ENCODE measurements around the gene FAM193B.
A peak's percentile ranks its signal among the peaks of the same experiment; 100 is the strongest.

Gene FAM193B

DNA sequence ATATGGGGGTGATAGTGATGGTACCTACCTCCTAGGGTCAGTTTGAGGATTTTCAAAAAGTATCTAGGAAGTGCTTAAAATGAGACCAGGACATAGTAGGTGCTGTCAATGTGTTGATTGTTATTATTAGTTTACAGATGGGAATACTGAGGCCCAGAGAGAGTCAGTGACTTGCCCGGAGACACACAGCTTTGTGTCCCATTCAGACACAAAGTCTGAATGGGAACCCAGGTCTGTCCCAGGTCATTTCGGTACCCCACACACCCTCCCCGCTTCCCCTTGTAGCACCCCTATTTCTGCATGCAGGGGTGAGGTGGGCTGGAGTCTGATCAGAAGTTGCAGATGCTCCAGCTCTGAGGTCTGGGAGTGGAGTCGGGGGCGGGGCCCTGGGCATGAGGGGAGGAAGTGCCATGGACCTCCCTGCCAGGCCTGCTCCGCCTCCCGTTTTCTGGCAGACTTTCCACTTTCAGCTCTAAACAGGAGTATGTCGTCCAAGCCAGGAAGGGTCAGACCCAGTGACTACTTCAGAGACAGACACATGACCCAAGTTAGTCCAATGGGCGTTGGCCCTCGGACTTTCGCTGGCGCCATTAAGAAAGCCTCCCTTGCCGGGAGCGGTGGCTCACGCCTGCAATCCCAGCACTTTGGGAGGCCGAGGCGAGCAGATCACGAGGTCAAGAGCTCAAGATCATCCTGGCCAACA lies 77.7 kb downstream of the FAM193B start:
- Histone ChIP-seq H3K4me1 (ENCODE audit: control insufficient read depth, low read depth, low read length) (peaks cover 18% of the 10 kb centered on the region), H3K27ac (ENCODE audit: low read length) (no peak overlapping the region), H3K9ac (ENCODE audit: low read length) (no peak overlapping the region), H3K4me3 (ENCODE audit: low read length) (no peak overlapping the region), H3K27me3 (ENCODE audit: control insufficient read depth, insufficient read depth, low read length) (no peaks in the 10 kb centered on the region), H3K36me3 (ENCODE audit: control insufficient read depth, low read depth, low read length) (peaks cover 5% of the 10 kb centered on the region), H3K9me3 (ENCODE audit: control insufficient read depth, low read depth, low read length) (no peaks in the 10 kb centered on the region)

DNA sequence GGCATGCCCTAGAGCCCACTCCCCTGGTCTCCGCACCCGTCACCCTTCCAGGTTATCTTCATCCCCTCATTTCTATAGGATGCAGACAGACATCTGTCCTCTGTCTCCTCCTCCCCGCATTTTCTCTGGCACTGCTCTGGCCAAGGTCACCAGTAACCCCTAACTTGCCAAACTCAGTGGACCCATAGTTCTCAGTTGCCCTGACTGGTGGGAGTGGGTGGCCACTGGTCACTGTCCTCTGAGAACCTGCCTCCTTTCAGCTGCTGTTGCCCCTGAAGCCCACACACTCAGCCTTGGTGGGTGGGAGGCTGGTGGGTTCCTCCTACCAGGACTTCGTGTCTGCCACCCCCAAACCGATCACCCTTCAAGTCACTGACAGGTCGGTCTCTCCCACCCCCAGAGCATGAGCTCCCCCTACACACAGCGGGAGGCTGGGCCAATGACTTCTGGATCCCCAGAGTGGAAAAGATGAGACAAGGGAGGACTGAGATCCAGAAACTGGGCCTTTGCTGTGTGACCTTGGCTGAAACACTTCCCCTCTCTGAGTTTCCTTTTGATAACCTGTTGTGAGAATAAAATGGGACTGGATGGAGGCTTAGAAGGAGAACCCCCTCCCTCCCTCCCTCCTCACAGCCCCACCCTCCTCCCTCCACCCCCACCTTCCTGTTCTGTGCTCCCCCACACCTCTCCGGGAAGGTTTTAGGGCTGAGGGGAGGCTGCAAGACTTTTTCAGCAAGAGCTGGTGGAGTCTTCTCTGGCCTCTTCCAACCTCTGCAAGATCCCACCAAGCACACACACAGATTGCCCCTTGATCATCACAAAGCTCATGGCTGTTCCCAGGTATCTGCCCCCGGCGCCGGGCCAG lies 78.6 kb downstream of the FAM193B start:
- peaks cover 27% of the 10 kb centered on the region for H3K4me1 ChIP-seq (ENCODE audit: control insufficient read depth, low read depth, low read length)
- H3K27me3 ChIP-seq (ENCODE audit: control insufficient read depth, insufficient read depth, low read length), result no peaks in the 10 kb centered on the region
- peaks cover 11% of the 10 kb centered on the region for H3K36me3 ChIP-seq (ENCODE audit: control insufficient read depth, low read depth, low read length)
- no peak overlapping the region for H3K9ac ChIP-seq (ENCODE audit: low read length)
- no peaks in the 10 kb centered on the region for H3K9me3 ChIP-seq (ENCODE audit: control insufficient read depth, low read depth, low read length)
- no peak overlapping the region for H3K27ac ChIP-seq (ENCODE audit: low read length)
- H3K4me3 ChIP-seq (ENCODE audit: low read length), result no peak overlapping the region

DNA sequence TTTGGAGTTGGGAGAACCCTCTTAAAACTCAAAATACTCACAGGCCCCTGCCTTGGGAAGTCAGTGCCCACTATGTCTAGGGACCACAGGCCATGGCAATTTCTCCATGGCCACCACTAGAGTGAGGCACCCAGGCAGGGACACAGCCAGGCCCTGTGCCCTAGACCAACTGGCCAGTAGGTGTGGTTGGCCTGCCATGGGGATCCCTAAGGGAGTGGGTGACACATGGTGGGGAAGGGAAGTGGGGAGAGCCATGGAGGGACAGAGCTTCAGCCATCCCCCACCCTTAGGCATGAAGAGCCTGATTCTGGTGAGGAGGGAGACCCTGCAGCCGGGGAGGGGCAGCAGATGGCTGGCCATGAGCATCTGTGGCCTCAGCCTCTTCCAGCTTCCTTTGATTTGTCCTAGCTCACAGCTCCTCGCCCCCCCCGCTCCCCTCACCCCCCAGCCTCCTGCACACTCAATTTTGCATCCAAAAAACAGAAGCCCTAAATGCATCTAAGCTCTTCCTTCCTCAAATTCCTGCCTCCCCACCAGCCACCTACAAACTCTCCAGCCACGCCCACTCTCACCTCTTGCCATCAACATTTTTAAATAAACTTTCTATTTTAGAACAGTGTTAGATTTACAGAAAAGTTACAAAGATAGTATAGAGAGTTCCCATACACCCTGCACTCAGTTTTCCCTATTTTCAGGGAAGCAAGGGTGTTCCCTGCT lies 79.4 kb downstream of the FAM193B start:
- Histone ChIP-seq H3K9ac (ENCODE audit: low read length) (no peak overlapping the region), H3K4me3 (ENCODE audit: low read length) (no peak overlapping the region), H3K27ac (ENCODE audit: low read length) (no peak overlapping the region), H3K9me3 (ENCODE audit: control insufficient read depth, low read depth, low read length) (no peaks in the 10 kb centered on the region), H3K27me3 (ENCODE audit: control insufficient read depth, insufficient read depth, low read length) (no peaks in the 10 kb centered on the region), H3K4me1 (ENCODE audit: control insufficient read depth, low read depth, low read length) (peaks cover 34% of the 10 kb centered on the region), H3K36me3 (ENCODE audit: control insufficient read depth, low read depth, low read length) (peaks cover 14% of the 10 kb centered on the region)

GRCh38 chr5:177474002-177474476 lies 80.3 kb downstream of the FAM193B start:
- H3K4me3 ChIP-seq (ENCODE audit: low read length), result peak overlapping the region; percentile 4

GRCh38 chr5:177473443-177474001 lies 80.8 kb downstream of the FAM193B start, which contains the start of gene DBN1:
TSS of gene DBN1 (minus strand) at chr5:177473634. CDS start at chr5:177473521, 113 bp downstream.
- Histone ChIP-seq H3K27ac (ENCODE audit: low read length) (peak within 1 kb of the TSS; percentile 75), H3K4me1 (ENCODE audit: control insufficient read depth, low read depth, low read length) (peaks cover 41% of the 10 kb centered on the region), H3K9ac (ENCODE audit: low read length) (peak within 1 kb of the TSS; percentile 91), H3K9me3 (ENCODE audit: control insufficient read depth, low read depth, low read length) (no peaks in the 10 kb centered on the region), H3K27me3 (ENCODE audit: control insufficient read depth, insufficient read depth, low read length) (no peaks in the 10 kb centered on the region), H3K4me3 (ENCODE audit: low read length) (peak within 1 kb of the TSS; percentile 84), H3K36me3 (ENCODE audit: control insufficient read depth, low read depth, low read length) (peaks cover 19% of the 10 kb centered on the region)

More at GRCh38 chr5:177474002-177474476, 80.3 kb downstream of the FAM193B start:
- peaks cover 14% of the 10 kb centered on the region for H3K36me3 ChIP-seq (ENCODE audit: control insufficient read depth, low read depth, low read length)
- no peaks in the 10 kb centered on the region for H3K9me3 ChIP-seq (ENCODE audit: control insufficient read depth, low read depth, low read length)
- H3K27ac ChIP-seq (ENCODE audit: low read length), result no peak overlapping the region
- H3K4me1 ChIP-seq (ENCODE audit: control insufficient read depth, low read depth, low read length), result peaks cover 41% of the 10 kb centered on the region
- no peak overlapping the region for H3K9ac ChIP-seq (ENCODE audit: low read length)
- H3K27me3 ChIP-seq (ENCODE audit: control insufficient read depth, insufficient read depth, low read length), result no peaks in the 10 kb centered on the region

DNA sequence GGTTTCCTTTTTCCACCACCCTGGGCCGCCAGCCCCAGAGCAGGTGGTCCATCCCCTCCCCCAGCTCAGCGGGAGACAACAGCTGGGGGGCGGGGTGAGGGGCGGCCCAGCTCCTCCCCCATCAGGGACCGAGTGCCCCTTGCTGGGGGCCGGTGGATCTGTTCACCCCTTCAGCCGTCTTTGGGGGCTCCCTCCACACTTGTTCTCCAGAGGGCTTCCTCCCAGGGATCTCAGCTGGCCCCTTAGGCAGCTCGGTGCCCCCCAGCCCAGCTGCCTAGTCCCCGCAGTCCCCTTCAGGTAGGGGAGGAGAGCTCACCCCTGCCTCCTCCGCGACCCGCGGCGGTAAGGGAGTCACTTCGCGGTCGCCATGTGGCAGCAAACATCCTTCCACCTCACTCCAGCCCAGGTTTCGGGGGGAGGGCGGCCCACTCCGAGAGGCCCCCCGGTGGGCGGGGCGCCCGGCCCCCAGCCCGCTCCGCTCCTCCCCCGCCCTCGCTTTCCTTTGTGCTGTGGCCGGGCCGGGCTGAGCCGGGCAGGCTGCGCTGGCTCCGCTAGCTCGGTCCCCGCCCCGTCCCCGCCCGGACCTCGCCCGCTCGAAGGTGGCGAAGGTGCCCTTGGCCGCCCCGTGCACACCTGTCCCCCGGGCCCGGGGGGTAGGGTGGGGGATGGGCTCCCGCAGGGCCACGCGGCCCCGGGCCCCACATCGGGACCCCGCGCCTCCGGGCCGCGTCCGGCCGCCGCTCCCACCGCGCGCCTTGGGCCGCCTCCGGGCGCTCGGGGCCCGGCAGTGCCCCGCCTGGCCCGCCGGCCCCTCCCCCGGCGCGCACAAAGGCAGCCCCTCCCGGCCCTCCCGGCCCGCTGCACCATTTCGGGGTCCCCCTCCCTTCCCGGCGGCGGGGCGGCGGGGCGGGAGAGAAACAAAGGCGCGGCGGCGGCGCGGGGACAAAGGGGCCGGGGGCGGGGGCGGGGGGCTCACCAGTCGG lies 81.6 kb downstream of the FAM193B start:
- peak overlapping the region; percentile 84 for H3K4me3 ChIP-seq (ENCODE audit: low read length)
- H3K4me1 ChIP-seq (ENCODE audit: control insufficient read depth, low read depth, low read length), result peaks cover 41% of the 10 kb centered on the region
- peak overlapping the region; percentile 75 for H3K27ac ChIP-seq (ENCODE audit: low read length)
- H3K36me3 ChIP-seq (ENCODE audit: control insufficient read depth, low read depth, low read length), result peaks cover 27% of the 10 kb centered on the region
- no peaks in the 10 kb centered on the region for H3K27me3 ChIP-seq (ENCODE audit: control insufficient read depth, insufficient read depth, low read length)
- no peaks in the 10 kb centered on the region for H3K9me3 ChIP-seq (ENCODE audit: control insufficient read depth, low read depth, low read length)
- H3K9ac ChIP-seq (ENCODE audit: low read length), result peak overlapping the region; percentile 91

DNA sequence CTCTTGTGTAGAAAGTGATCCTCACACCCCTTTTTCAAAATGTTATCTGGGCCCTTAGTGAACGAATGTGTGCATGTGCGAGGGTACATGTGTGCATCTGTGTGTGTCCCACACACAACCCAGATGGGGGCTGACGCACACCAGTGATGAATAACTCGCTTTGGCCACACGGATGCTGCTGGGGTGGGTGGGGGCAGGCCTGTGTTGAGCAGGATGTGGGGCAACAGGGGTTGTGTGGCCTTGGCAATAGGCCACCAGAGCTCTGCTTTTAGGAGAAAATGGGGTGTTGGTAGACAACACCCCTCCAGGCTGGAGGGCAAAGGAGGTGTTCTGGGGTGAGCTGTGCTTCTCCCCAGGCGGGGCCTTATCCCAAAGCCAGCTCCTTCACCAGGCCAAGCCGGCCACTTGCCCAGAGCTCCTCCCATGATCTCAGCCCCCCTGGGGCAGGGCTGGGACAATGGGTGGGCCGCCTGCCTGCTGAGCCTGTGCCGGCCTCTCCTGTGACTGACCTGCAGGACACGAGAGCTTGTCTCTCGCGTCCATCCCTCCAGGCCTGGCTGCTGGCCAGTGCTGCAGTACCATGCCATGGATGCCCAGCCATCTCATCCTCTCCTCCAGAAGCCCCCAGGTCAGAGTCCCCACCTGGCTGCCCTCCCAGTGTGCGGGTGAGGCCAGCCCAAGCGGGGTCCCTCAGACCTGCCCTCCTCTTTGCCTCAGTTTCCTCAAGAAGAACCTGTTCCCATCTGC lies 82.6 kb downstream of the FAM193B start:
- Histone ChIP-seq H3K4me3 (ENCODE audit: low read length) (peak overlapping the region; percentile 84), H3K27ac (ENCODE audit: low read length) (peak overlapping the region; percentile 75), H3K9me3 (ENCODE audit: control insufficient read depth, low read depth, low read length) (no peaks in the 10 kb centered on the region), H3K4me1 (ENCODE audit: control insufficient read depth, low read depth, low read length) (peaks cover 41% of the 10 kb centered on the region), H3K27me3 (ENCODE audit: control insufficient read depth, insufficient read depth, low read length) (no peaks in the 10 kb centered on the region), H3K36me3 (ENCODE audit: control insufficient read depth, low read depth, low read length) (peaks cover 37% of the 10 kb centered on the region), H3K9ac (ENCODE audit: low read length) (peak overlapping the region; percentile 91)

DNA sequence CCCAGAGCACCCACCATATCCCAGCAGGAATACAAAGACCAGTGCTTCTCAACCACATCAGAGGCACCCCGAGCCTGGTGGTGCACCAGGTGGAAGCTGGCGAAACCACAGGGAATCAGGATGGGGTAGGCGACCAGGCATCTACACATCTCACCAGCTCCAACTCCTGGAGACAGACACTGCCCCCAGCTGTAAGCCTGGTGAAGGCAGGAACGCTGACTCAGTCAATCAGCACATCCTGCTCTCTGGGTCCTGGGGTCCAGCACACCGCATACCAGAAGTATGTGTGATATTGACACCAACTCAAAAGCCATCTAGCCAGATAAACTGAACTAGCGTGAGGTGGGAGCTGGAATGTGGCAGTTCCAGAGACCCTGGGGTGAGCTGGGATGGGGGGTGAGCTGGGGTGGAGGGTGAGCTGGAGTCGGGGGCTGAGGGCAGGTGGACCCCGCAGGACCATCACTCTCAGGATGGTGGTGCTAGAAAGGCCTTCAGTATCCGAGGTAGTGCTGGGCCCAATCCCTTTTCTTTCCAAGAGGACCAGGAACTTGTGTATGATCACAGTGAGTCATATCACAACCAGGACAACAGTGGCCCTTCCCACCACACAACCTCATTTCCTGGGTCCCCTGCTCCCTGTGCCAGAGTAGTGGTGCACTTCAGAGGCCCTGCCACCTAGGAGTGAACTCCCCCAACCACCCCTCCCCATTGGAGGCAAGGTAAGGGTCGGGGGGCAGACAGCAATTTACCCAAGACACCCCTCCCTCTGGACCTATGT lies 83.4 kb downstream of the FAM193B start:
- Histone ChIP-seq H3K27ac (ENCODE audit: low read length) (no peak overlapping the region), H3K4me1 (ENCODE audit: control insufficient read depth, low read depth, low read length) (peaks cover 41% of the 10 kb centered on the region), H3K27me3 (ENCODE audit: control insufficient read depth, insufficient read depth, low read length) (no peaks in the 10 kb centered on the region), H3K9me3 (ENCODE audit: control insufficient read depth, low read depth, low read length) (no peaks in the 10 kb centered on the region), H3K4me3 (ENCODE audit: low read length) (peak overlapping the region; percentile 84), H3K9ac (ENCODE audit: low read length) (no peak overlapping the region), H3K36me3 (ENCODE audit: control insufficient read depth, low read depth, low read length) (peaks cover 45% of the 10 kb centered on the region)
